Loucy (cell line): ENCODE results near the gene MAGT1.
"Not testable (repeated sequence)": the region's sequence is repeated elsewhere in the genome, so short reads cannot be mapped to it uniquely, and the experiment has no call there.

Experiments
- H2AFZ ChIP-seq: fragments of 200-600 bp; sonication (generic); 2 replicates; pipeline ENCODE4 v1.6.0; 2016; ENCODE audit warnings: antibody characterized with exemption, mild to moderate bottlenecking, low read length, moderate library complexity
- H3F3A ChIP-seq: fragments of 200-600 bp; 2 replicates; pipeline ENCODE4 v1.6.0; 2016; ENCODE audit warnings: antibody characterized with exemption, low read depth, mild to moderate bottlenecking
- H3K27me3 ChIP-seq: fragments of 200-600 bp; sonication (generic); 2 replicates; pipeline ENCODE4 v1.6.1; 2014; ENCODE audit warnings: low read length, mild to moderate bottlenecking; ENCODE audit not compliant: insufficient read depth, poor library complexity, severe bottlenecking
- H3K36me3 ChIP-seq: fragments of 200-600 bp; sonication (generic); 2 replicates; pipeline ENCODE4 v1.6.1; 2016; ENCODE audit warnings: low read length; ENCODE audit not compliant: insufficient read depth
- H3K4me1 ChIP-seq: fragments of 200-600 bp; sonication (generic); 2 replicates; pipeline ENCODE4 v1.5.1; 2014; ENCODE audit warnings: low read length, mild to moderate bottlenecking; ENCODE audit not compliant: insufficient read depth, poor library complexity, severe bottlenecking
- H3K4me2 ChIP-seq: fragments of 200-600 bp; sonication (generic); 2 replicates; pipeline ENCODE4 v1.6.0; 2014; ENCODE audit warnings: antibody characterized with exemption, low read length, low read depth, mild to moderate bottlenecking; ENCODE audit not compliant: poor library complexity, severe bottlenecking
- H3K4me3 ChIP-seq: fragments of 200-600 bp; sonication (generic); 2 replicates; pipeline ENCODE4 v1.5.1; 2014; ENCODE audit warnings: low read length, mild to moderate bottlenecking, mixed read lengths; ENCODE audit not compliant: poor library complexity, severe bottlenecking
- H3K79me2 ChIP-seq: fragments of 200-600 bp; sonication (generic); 2 replicates; pipeline ENCODE4 v1.6.1; 2014; ENCODE audit warnings: low read length; ENCODE audit not compliant: insufficient read depth
- H3K9ac ChIP-seq: fragments of 200-600 bp; sonication (generic); 2 replicates; pipeline ENCODE4 v1.6.0; 2014; ENCODE audit warnings: mild to moderate bottlenecking, low read depth, low read length, moderate library complexity; ENCODE audit not compliant: poor library complexity, severe bottlenecking
- H3K9me2 ChIP-seq: fragments of 200-600 bp; sonication (generic); replicated peaks from 2 replicates; pipeline ENCODE4 v1.6.1; 2016; ENCODE audit warnings: low read depth, low read length, mixed read lengths
- H3K9me3 ChIP-seq: fragments of 200-600 bp; sonication (generic); 2 replicates; pipeline ENCODE4 v1.6.1; 2014; ENCODE audit warnings: mild to moderate bottlenecking, antibody characterized with exemption, low read length, low read depth; ENCODE audit not compliant: insufficient read depth
- H4K20me1 ChIP-seq: fragments of 200-600 bp; sonication (generic); 2 replicates; pipeline ENCODE4 v1.6.0; 2014; ENCODE audit warnings: antibody characterized with exemption, low read length, mild to moderate bottlenecking; ENCODE audit not compliant: insufficient read depth, poor library complexity, severe bottlenecking
- CTCF ChIP-seq: fragments of 200-600 bp; sonication (generic); conservative IDR thresholded peaks from 2 replicates; pipeline ENCODE4 v1.5.1; 2014; ENCODE audit warnings: mild to moderate bottlenecking, antibody characterized with exemption, low read length
- EZH2phosphoT487 ChIP-seq: fragments of 200-600 bp; IDR thresholded peaks from 2 replicates; pipeline ENCODE4 v1.6.1; 2018; ENCODE audit warnings: antibody characterized with exemption, mild to moderate bottlenecking, moderate library complexity, borderline replicate concordance

MAGT1 gene

DNA sequence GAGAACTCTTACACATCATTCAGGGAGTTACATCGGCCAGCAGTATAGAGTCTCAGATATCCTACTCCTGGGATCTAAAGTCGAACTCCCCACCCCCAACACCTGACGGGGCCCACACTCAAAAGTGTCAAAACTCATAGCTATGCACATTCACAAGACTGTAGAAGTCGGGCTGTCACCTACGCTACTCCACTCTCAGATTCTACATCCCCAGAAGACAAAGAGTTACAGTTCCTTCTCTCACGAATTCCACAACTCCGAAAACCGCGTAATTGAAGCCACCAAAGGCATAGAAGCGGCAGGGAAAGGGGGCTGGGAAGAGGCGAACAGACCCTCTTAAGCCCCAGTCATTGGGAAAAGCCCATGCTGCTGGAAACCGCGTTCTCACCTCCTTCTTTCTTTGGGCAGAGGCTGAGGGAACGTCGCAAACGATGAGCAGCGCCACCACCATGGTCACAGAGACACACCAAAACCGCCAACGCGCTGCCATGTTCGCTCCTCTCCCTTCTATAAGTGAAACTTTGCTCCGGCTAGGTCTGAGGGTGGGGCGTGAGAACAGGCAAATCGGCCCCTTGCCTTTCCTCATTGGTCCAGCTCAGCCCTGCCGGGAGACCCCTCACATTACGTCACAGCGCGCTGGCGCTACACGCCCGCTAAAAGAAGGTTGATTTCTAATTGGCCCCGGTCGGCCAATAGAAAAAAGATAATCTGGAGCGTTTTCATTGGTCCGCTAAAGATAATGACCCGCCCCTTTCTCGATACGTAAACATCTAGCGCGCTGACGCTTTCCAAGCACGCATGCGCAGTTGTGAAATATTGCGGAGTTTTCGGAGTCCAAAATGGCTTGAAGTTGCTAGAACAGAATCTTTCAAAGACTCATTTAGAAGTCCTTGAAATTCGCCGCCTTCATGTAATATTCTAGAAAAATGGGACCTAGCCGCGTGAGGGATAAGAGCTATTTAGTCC, at the start of gene MAGT1:
Gene MAGT1 (minus strand): TSS at position 515 of the 966 bp plus-strand sequence. CDS start 25 bp downstream, at position 490.
- no peaks in the 10 kb centered on the region for H3K9me2 ChIP-seq
- H3K79me2 ChIP-seq, result peaks cover 56% of the 10 kb centered on the region
- peaks cover 17% of the 10 kb centered on the region for H4K20me1 ChIP-seq
- H3K9ac ChIP-seq, result peak within 1 kb of the TSS; percentile 81
- no peaks in the 10 kb centered on the region for H3K36me3 ChIP-seq
- no peaks in the 10 kb centered on the region for H3K9me3 ChIP-seq
- H3K4me2 ChIP-seq, result peak within 1 kb of the TSS; percentile 81
- H3K4me3 ChIP-seq, result peak within 1 kb of the TSS; percentile 88
- TF ChIP-seq EZH2phosphoT487 (no peak), CTCF (no peak)
- no peaks in the 10 kb centered on the region for H3K27me3 ChIP-seq
- H3F3A ChIP-seq, result no peaks in the 10 kb centered on the region
- H3K4me1 ChIP-seq, result no peaks in the 10 kb centered on the region
- H2AFZ ChIP-seq, result peak within 1 kb of the TSS; percentile 90

DNA sequence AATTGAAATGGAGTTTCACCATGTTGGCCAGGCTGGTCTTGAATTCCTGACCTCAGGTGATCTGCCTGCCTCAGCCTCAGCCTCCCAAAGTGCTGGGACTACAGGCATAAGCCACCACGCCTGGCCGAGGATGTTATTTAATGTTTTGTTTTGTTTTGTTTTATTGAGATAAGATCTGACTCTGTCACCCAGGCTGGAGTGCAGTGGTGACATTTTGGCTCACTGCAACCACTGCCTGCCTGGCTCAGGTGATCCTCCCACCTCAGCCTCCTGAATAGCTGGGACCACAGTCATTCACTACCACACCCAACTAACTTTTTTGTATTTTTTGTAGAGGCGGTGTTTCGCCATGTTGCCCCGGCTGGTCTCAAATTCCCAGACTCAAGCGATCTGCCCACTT, 49.8 kb upstream of the MAGT1 start:
- not testable (repeated sequence) for H3K4me3 ChIP-seq, H2AFZ ChIP-seq, H3K36me3 ChIP-seq, H3K79me2 ChIP-seq, H3K9me3 ChIP-seq, H3K27me3 ChIP-seq, H3K9ac ChIP-seq, H3F3A ChIP-seq, H3K9me2 ChIP-seq, H3K4me2 ChIP-seq, H3K4me1 ChIP-seq, H4K20me1 ChIP-seq

GRCh38 chrX:77938083-77938680, 42.9 kb upstream of the MAGT1 start:
- Histone ChIP-seq H3K27me3 (no peaks in the 10 kb centered on the region), H3K9ac (no peak overlapping the region), H2AFZ (no peak overlapping the region), H3F3A (no peaks in the 10 kb centered on the region), H3K4me1 (no peaks in the 10 kb centered on the region), H3K4me3 (no peak overlapping the region), H3K9me3 (no peaks in the 10 kb centered on the region), H3K9me2 (no peaks in the 10 kb centered on the region), H3K36me3 (no peaks in the 10 kb centered on the region), H3K79me2 (no peaks in the 10 kb centered on the region), H4K20me1 (no peaks in the 10 kb centered on the region), H3K4me2 (no peak overlapping the region)
- TF ChIP-seq EZH2phosphoT487 (no peak), CTCF (no peak)
